HG03432 (cell line): ENCODE results near the gene UBE2S.
"Not testable (repeated sequence)": the region's sequence is repeated elsewhere in the genome, so short reads cannot be mapped to it uniquely, and the experiment has no call there.

Experiments
- ATAC-seq: cut with Tn5 transposase; IDR thresholded peaks from one replicate; pipeline ENCODE4 v1.9.1; 2021; ENCODE audit warnings: mild to moderate bottlenecking, moderate library complexity; ENCODE audit not compliant: unreplicated experiment

Gene UBE2S

DNA sequence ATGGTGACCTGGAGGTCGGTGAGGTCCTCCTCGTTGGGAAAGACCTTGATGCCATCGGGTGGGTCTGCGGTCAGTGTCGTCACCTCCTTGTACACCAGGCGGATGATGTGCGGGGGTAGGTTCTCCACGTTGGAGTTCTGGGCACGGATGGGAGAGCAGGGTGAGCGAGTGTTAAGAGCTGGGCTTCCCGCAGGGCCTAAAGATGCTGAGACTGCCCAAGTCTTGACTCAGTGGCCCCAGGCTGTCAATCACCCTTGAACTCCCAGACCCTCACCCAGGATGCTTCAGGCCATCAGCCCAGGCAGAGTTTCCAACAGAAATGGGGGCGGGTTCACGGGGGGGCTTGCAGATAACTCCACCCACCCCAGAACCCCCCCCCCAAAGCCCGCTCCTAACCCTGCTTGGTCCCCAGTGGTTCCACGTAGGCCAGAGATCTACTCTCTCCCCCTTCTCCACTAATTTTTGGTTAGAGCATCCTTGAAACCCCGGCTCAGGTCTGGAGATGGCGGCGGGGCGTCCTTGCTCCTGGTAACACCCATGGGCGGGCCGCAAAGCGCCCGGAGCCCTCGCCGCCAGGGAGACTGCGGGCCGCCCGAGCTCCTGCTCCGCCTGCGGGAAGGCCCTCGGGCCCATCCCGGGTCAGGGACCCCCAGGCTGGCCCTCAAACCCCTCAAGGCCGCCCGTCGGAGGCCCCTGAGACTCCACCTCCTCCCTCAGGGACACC is 600 bp downstream of the UBE2S start:
- peak; percentile 13 for ATAC-seq

DNA sequence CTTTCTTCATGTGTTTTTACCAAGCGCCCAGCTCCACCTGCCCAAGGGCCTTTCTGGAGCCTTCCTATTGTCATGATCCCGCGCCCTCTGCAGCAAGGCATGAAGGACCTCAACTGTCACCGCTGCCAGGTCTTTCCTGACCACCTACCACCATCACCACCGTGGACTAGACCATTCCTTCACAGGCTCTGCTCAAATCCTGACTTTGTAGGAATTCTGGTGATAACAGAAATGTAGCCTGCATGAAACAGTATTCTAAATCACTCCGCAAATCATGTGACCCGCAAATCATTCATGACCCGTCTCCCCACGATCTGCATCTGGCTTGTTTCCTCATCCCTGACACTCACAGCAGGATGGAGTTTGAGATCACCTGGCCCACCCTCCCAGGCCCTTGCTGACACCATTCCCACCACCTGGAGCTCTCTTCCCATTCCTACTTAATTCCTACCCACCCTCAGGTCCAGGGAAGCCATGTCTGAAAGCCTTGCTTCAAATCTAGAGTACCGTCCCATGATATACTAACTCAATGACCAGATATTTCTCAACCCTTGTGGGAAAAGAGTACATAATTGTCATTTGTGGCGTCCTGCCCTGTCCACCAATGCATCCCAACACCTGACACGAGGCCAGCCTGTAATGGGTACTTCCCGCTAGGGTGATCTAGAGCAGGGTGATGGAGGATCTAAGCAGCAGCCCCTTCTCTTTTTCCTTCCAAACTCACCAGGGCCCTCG is 1.3 kb downstream of the UBE2S start:
- no peak for ATAC-seq

DNA sequence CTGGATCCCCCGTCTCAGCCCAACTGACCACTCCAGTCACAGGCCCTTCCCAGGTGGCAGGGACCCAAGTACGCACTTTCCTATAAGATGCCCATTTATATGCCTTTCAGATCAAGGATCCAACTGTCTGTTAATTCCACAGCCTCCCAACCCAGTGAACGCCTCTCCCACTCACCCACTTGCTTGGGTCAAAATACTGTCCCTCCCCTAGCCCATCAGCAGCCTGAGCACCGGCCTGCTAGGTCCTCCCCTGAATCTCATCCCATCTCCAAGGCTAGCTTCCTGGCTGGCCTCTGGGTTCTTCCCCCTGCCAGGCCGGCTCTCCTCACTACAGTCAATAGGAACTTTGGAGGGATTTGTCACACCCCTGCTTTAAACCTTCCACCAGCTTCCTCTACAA is 1.9 kb downstream of the UBE2S start:
- ATAC-seq: no peak

DNA sequence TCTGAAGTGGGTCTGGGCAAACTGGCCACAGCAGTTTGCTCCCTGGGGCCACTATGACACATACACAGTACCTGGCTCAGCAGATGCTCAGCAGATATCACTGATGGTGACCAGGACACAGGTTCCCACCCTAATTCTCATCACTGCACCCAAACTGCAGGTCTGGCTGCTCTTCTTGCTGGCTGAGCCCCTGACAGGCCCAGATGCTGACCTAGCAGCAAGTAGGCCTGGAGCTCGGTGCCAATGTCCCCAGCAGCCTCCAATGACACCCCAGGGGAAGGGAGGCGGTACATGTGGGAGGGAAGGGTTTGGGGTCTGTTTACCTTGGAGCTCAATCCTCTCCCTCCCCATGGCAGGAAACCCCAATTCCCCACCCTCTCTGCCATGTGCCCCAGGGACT is 5.1 kb downstream of the UBE2S start:
- no peak for ATAC-seq

DNA sequence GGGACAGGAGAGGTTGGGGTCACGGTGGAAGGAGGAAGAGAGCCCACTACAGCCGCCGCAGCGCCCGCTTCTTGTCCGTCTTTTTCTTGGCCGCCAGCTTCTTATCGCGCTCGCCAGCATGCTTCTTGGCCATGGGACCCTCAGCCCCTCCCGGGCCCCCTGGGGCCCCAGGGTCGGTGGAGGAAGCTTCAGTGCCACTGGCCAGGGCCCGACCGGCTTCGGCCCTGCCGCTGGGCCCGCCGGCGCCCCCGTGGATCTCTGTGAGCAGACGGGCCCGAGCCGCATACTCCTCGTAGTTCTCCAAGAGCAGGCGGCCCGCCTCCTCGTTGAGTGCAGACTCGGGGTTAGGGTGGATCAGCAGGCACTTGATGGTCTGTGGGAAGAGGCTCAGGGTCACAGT is 6.2 kb downstream of the UBE2S start:
- not testable (repeated sequence) for ATAC-seq

DNA sequence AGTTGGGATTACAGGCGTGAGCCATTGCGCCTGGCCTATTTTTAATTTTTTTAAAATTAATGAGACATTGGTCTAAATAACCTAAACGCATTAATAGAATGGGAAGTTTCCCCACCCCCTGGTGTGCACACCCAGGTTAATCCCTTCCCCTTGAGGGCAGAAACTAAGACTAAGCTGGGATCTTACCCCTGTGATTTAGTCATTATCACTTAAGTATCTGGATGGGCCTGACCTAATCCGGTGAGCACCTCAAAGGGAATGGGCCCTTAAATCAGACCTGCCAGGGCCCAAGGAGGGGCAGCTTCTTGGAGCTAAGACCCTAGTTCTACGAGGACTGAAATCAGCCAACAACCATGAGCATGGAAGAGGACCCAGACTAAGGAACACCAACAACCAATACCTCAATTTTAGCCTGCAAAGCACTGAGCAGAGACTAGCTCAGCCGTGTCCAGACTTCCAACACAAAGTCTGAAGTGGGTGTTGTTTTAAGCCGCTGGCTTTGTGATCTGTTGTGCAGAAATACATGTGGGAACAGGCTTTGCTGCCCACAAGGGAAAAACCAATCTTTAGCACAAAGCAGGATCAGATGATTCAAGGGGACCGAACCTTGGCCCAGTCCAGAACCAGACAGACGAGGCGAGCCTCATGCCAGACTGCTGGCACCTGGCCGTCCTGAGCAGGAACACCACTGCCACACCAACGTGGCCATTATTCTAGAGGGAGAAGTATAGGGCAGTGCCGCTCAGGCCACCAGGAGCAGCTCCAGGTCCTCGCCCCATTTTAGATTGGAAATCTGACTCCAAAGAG is 7.1 kb downstream of the UBE2S start:
- no peak for ATAC-seq

DNA sequence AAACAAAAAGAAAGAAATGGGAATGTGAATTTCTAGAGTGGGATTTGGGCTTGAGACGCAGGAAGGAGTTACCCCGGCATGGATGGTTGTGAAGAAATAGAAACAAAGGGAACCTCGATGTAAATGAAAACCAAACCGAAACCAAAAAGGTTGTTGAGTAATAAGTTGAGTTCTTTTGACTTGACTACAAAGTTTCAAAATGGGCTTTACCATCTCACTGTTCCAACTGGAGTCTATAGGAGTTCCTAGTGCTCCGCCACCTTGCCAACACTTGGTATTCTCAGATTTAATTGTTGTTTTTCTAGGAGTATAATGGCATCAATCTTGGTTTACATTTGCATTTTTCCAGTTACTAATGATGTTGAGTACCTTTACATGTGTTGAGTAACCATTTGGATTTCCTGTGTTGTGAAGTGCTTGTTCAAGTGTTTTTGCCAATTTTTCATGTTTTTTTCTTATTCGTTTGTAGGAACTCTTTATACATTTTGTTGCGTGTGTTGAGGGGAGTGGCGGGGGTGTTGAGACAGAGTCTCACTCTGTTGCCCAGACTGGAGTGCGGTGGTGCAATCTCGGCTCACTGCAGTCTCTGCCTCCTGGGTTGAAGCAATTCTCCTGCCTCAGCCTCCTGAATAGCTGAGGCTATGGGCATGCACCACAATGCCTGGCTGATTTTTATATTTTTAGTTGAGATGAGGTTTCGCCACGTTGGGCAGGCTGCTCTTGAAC is 9.2 kb downstream of the UBE2S start:
- no peak for ATAC-seq

DNA sequence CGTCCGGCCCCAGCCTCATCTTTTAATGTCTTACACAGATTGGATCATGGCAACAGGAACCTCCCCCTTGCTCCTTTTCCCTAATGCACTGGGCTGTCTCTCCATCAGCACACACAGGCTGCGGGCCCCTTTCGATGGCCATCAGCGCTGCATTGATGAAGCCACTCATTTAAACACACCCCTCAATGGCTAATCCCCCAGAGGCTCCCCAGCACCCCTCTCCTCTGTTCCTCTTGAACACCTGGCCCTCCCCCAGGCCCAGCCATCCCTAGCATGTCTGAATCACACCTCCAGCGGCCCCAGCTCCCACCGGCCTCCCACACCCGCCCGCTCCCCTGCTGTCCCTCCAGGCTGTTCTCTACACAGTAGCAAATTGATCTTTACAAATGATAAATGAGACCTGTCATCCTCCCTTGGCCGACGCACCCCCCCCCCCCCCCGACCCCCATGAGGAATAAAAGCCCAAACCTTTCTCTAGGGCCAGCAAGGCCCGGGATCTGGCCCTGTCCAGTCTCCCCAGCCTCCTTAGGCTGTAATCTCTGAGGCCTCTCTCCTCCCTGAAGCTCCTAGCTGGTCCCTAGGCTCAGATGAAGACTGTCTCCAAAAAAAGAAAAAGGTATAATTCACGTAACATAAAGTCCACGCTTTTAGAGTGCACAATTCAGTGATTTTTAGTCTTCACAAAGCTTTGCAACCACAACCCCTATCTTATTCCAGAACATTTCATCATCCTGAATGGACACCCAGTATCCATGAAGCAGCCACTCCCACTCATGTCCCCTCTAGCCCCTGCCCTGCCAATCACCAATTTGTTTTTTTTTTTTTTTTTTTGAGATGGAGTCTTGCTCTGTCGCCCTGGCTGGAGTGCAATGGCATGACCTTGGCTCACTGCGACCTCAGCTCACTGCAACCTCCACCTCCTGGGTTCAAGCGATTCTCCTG is 14.5 kb downstream of the UBE2S start:
- no peak for ATAC-seq

DNA sequence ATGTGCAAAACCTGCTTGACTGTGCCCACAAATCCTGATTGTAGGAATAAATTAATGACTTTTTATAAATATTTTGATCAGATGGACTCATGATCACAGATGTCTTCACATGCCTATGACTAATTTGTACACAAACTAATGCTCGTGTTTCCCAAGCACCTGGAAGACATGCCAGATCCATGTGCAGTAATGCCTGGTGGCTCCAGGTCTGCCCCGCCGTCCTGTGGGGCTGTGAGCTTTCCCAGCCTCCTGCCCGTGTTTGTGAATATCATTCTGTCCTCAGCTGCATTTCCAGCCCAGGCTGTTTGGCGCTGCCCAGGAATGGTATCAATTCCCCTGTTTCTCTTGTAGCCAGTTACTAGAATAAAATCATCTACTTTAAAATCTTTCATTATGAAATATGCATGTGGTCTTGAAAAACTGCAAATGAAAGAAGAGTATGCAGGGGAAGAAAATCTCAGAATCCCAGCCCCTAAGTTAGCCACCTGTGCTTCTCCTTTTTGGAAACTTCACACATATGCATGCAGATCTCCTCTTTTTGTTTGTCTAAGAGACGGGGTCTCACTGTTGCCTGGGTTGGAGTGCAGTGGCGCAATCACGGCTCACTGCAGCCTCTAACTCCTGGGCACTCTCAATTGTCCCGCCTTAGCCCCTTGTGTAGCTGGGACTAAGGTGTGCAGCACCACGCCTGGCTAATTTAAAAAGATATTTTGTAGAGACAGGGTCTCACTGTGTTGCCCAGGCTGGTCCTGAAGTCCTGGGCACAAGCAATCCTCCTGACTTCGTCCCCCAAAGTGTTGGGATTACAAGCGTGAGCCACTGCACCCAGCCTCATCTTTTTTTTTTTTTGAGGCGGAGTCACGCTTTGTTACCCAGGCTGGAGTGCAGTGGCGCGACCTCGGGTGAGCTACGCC is 15.6 kb downstream of the UBE2S start:
- ATAC-seq: no peak

DNA sequence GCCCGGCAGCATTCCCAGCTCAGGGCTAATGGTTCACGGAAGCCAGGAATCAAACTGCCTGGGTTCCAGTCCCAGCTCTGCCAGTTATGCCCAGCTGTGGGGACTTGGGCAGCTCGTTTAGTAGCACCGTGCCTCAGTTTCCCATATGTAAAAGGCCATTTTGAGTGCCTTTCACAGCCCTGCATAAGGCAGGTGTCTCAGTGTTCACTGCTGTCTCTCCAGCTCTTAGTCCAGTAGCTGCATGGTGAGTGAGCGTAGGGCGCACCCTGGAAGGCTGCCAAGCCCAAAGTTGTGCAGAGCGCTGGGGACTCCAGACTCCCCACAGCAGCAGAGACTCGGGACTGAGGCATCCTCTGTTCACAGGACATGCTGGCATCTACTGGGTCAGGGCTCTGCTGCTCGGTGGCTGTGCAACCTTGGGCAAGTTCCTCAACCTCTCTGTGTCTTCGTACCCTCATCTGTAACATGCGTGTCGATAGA is 16.4 kb downstream of the UBE2S start:
- ATAC-seq: no peak

DNA sequence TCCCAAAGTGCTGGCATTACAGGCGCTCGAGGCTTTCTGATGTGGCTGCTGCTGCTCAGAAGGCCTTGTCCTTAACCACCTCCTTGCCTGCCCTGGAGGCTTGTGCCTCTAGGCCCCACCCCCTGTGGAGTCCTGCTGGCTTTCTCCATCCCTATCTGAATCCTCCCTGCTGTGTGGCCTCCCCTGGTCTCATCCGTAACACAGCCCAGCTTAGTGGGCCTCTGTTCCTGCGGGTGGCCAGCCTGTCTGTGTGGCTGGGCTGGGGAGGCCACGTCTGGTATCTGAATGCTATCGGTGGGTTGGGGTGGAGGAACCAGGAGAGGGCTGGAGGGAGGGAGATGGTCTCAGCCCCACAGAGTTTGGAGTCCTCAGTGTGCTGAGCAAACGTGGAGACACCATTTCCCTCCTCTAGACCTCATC is 17.1 kb downstream of the UBE2S start:
- ATAC-seq: no peak

DNA sequence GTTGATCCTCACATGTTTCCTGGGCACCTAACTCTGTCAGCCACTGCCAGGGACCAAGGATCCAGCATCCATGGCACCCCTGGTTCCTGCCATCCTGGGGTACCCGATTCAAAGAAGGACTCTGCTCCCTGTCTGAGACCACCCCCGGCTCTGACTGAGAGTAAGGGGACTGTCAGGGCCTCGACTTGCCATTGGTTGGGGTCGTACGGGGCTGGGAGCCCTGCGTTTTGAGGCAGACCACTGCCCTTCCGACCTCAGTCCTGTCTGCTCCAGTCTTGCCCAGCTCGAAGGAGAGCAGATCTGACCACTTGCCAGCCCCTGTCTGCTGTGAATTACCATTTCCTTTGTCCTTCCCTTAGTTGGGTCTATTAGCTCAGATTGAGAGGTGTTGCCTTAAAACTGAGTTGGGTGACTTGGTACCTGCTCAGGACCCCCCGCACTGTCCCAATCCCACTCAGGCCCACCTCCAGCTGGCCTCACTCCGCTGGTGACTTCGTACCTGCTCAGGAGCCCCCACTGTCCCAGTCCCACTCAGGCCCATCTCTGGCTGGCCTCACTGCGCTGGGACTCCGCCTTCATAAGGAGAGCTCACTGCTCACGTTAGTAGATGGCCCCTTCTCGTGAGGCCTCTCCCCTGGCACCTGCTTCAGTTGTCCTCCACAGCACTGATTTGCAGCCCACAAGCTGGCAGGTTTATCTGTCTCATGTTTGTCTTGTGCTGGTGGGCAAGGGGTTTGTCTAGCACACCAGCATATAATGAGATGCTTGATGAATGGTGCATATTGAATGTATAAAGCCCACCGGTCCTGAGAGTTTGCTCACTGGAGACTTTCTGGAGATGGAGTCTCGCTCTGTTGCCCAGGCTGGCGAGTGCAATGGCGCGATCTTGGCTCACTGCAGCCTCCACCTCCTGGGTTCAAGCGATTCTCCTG is 17.9 kb downstream of the UBE2S start:
- ATAC-seq: no peak

DNA sequence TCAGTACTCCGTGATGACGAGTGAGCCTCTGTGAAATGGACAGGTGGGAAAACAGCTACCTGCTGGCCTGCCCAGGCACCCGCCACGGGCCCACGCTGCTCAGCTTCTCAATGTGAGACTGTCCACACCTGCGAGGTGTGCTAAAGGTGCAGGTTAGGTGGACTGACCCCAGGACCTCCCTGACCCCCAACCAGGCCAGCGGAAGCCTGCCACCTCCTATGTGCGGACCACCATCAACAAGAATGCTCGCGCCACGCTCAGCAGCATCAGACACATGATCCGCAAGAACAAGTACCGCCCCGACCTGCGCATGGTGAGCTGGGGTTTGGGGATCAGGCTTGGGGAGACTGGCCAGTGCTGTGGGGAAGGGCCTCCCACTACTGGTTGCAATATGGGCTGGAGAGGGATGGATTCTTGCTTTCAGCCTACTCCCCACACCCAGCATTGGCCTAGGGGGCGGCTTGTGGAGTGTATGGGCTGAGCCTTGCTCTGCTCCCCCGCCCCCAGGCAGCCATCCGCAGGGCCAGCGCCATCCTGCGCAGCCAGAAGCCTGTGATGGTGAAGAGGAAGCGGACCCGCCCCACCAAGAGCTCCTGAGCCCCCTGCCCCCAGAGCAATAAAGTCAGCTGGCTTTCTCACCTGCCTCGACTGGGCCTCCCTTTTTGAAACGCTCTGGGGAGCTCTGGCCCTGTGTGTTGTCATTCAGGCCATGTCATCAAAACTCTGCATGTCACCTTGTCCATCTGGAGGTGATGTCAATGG is 19.7 kb downstream of the UBE2S start:
- ATAC-seq: no peak

DNA sequence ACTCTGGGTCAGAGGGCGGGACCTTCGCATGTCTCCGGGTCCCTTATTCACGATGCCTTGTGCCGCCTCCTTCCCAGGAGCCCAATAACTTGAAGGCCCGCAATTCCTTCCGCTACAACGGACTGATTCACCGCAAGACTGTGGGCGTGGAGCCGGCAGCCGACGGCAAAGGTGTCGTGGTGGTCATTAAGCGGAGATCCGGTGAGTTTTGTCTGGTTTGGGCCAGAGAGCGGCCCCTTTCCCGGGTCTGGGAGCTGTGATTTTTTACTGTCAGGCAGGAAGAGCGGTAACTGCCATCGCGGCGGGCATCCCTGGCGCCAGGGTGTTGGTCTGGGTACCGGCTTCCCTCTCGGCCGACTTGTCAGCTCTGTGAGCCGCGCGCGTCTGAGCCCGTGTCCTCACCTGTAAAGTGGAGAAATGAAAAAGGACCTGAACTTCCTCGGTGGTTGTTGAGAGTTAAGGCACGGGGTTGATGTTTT is 21.1 kb downstream of the UBE2S start:
- no peak for ATAC-seq

DNA sequence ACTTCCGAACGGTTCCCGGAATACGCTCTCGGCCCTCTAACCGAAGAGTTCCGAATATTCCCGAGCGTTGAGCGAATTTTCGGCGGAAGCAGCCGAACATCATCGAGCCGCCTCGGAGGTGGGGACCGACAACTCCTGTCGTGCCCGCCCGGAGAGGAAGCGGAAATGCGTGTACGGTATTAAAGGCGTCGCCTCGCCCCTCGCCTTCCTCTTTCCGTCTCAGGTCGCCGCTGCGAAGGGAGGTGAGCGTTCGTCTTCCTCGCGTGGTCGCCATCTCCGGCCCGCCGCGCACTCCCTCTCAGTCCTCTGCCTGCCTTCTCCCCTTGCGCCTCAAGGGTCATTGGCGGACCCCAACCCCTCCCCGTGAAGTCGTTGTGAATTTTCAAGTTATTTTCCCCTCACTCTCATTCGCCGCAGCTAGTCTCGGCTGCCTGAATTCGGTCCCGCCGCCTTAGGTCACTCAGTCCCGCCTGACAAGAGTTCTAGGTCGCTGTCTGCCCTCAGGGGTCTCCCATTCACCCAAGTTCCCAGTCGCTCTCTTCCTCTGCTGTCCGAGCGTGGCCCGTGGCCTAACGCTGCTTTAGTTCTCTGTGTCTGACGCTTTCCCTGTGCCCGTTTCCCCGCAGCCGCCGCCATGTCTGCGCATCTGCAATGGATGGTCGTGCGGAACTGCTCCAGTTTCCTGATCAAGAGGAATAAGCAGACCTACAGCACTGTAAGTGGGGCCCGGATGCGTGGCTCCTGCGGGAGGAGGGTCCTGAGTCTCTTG is 21.7 kb downstream of the UBE2S start, which contains the start of gene RPL28:
RPL28 (plus strand) TSS at position 209 of the 769 bp plus-strand sequence; CDS start at position 635, 426 bp downstream.
- ATAC-seq: peak; percentile 68
